ENCODE data around the gene PIK3R2.

Gene PIK3R2

GRCh38 chr19:18120127-18120526 lies 32.8 kb upstream of the PIK3R2 start:
- H3K27me3 ChIP-seq (ENCODE audit: insufficient read depth, low read length) = no peaks in the 10 kb centered on the region
- H3K9me2 ChIP-seq (ENCODE audit: low read depth, low read length) = no peaks in the 10 kb centered on the region
- peaks cover 34% of the 10 kb centered on the region for H3K36me3 ChIP-seq (ENCODE audit: insufficient read depth, low read length)
- no peaks in the 10 kb centered on the region for H3K9me3 ChIP-seq (ENCODE audit: low read length)
- no peak overlapping the region for H2AFZ ChIP-seq (ENCODE audit: low read length)
- peak overlapping the region; percentile 73 for H3K27ac ChIP-seq (ENCODE audit: low read depth, low read length, poor library complexity, severe bottlenecking)
- H3K4me3 ChIP-seq (ENCODE audit: low read depth, low read length, poor library complexity, severe bottlenecking) = no peak overlapping the region
- H3K79me2 ChIP-seq (ENCODE audit: insufficient read depth, low read length) = no peaks in the 10 kb centered on the region
- no peaks in the 10 kb centered on the region for H4K20me1 ChIP-seq (ENCODE audit: insufficient read depth, low read length)
- H3K9ac ChIP-seq (ENCODE audit: low read length) = no peak overlapping the region
- peaks cover 27% of the 10 kb centered on the region for H3K4me1 ChIP-seq (ENCODE audit: insufficient read depth, low read length, severe bottlenecking)
- TF ChIP-seq CTCF (IDR thresholded peaks at IDR 0.05; ENCODE audit: low read length) (no peak), EZH2 (IDR thresholded peaks at IDR 0.05; ENCODE audit: borderline replicate concordance, low read length) (no peak)
- H3F3A ChIP-seq (ENCODE audit: insufficient read depth, low read length) = no peaks in the 10 kb centered on the region
- peak overlapping the region; percentile 84; the same call in 1 of the 2 replicates for H3K4me2 ChIP-seq (ENCODE audit: low read length)

DNA sequence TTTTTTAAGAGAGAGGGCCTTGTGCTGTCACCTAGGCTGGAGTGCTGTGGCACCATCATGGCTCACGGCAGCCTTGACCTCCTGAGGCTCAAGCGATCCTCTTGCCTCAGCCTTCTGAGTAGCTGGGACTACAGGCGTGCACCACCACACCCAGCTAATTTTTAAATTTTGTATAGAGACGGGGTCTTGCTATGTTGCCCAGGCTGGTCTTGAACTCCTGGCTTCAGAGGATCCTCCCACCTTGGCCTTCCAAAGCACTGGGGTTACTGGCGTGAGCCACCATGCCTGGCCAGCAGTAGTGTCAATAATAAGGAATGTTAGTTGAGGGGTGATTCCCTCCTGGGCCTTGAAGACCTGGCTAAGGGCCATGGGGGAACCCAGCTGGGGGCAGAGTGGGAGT lies 31.8 kb upstream of the PIK3R2 start:
- H3K36me3 ChIP-seq (ENCODE audit: insufficient read depth, low read length) = peaks cover 36% of the 10 kb centered on the region
- H3K9me3 ChIP-seq (ENCODE audit: low read length) = no peaks in the 10 kb centered on the region
- H3K27me3 ChIP-seq (ENCODE audit: insufficient read depth, low read length) = no peaks in the 10 kb centered on the region
- no peak overlapping the region for H3K4me3 ChIP-seq (ENCODE audit: low read depth, low read length, poor library complexity, severe bottlenecking)
- H3K4me2 ChIP-seq (ENCODE audit: low read length) = no peak overlapping the region
- H3K9me2 ChIP-seq (ENCODE audit: low read depth, low read length) = no peaks in the 10 kb centered on the region
- H3K9ac ChIP-seq (ENCODE audit: low read length) = no peak overlapping the region
- H2AFZ ChIP-seq (ENCODE audit: low read length) = no peak overlapping the region
- H3K4me1 ChIP-seq (ENCODE audit: insufficient read depth, low read length, severe bottlenecking) = peaks cover 27% of the 10 kb centered on the region
- no peaks in the 10 kb centered on the region for H4K20me1 ChIP-seq (ENCODE audit: insufficient read depth, low read length)
- H3K27ac ChIP-seq (ENCODE audit: low read depth, low read length, poor library complexity, severe bottlenecking) = no peak overlapping the region
- H3K79me2 ChIP-seq (ENCODE audit: insufficient read depth, low read length) = no peaks in the 10 kb centered on the region
- TF ChIP-seq CTCF (IDR thresholded peaks at IDR 0.05; ENCODE audit: low read length) (no peak), EZH2 (IDR thresholded peaks at IDR 0.05; ENCODE audit: borderline replicate concordance, low read length) (no peak)
- H3F3A ChIP-seq (ENCODE audit: insufficient read depth, low read length) = no peaks in the 10 kb centered on the region

GRCh38 chr19:18122424-18122823 lies 30.5 kb upstream of the PIK3R2 start:
- no peak overlapping the region for H3K4me3 ChIP-seq (ENCODE audit: low read depth, low read length, poor library complexity, severe bottlenecking)
- no peaks in the 10 kb centered on the region for H3F3A ChIP-seq (ENCODE audit: insufficient read depth, low read length)

More at GRCh38 chr19:18122424-18122823, 30.5 kb upstream of the PIK3R2 start:
- Histone ChIP-seq H3K4me1 (ENCODE audit: insufficient read depth, low read length, severe bottlenecking) (peaks cover 22% of the 10 kb centered on the region), H3K9me3 (ENCODE audit: low read length) (no peaks in the 10 kb centered on the region), H4K20me1 (ENCODE audit: insufficient read depth, low read length) (no peaks in the 10 kb centered on the region), H3K36me3 (ENCODE audit: insufficient read depth, low read length) (peaks cover 40% of the 10 kb centered on the region), H3K27me3 (ENCODE audit: insufficient read depth, low read length) (no peaks in the 10 kb centered on the region), H3K27ac (ENCODE audit: low read depth, low read length, poor library complexity, severe bottlenecking) (no peak overlapping the region), H3K79me2 (ENCODE audit: insufficient read depth, low read length) (no peaks in the 10 kb centered on the region), H2AFZ (ENCODE audit: low read length) (no peak overlapping the region), H3K4me2 (ENCODE audit: low read length) (no peak overlapping the region), H3K9ac (ENCODE audit: low read length) (no peak overlapping the region), H3K9me2 (ENCODE audit: low read depth, low read length) (no peaks in the 10 kb centered on the region)
- TF ChIP-seq EZH2 (IDR thresholded peaks at IDR 0.05; ENCODE audit: borderline replicate concordance, low read length) (no peak), CTCF (IDR thresholded peaks at IDR 0.05; ENCODE audit: low read length) (no peak)

Data from OCI-LY1 (cell line).